HG02981 (cell line): ENCODE measurements around the gene CAMTA2.

ENCODE experiments used
- ATAC-seq: cut with Tn5 transposase; IDR thresholded peaks from one replicate; pipeline ENCODE4 v1.9.1; 2021; ENCODE audit warnings: mild to moderate bottlenecking, moderate library complexity; ENCODE audit not compliant: unreplicated experiment

The CAMTA2 gene

DNA sequence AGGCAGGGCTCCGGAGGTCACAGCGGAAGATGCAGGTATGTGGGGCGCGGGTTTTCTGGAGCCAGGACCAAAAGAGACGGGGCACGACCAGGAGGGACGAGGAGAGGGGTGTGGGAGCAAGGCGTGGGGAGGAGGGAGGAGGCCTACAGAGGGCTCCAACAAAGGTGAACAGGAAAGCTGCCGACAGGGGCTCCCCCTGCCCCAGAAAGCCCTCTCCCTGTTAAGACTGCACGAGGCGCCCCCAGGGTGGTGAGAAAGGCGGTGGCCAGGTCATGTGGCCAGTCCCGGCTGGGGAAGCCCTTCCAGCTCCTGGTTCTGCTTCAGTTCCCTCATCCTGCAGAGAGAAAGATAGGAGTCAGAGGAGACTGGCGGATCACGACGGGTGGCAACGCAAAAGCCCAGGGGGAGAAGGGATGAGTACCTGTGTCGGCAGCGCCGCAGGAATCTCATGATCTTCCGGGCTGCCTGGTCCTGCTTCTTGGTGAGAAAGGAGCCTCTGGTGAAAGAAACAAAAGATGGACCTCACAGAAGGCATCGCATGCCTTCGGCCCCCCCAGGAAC, 18.9 kb downstream of the CAMTA2 start:
- no peak for ATAC-seq

DNA sequence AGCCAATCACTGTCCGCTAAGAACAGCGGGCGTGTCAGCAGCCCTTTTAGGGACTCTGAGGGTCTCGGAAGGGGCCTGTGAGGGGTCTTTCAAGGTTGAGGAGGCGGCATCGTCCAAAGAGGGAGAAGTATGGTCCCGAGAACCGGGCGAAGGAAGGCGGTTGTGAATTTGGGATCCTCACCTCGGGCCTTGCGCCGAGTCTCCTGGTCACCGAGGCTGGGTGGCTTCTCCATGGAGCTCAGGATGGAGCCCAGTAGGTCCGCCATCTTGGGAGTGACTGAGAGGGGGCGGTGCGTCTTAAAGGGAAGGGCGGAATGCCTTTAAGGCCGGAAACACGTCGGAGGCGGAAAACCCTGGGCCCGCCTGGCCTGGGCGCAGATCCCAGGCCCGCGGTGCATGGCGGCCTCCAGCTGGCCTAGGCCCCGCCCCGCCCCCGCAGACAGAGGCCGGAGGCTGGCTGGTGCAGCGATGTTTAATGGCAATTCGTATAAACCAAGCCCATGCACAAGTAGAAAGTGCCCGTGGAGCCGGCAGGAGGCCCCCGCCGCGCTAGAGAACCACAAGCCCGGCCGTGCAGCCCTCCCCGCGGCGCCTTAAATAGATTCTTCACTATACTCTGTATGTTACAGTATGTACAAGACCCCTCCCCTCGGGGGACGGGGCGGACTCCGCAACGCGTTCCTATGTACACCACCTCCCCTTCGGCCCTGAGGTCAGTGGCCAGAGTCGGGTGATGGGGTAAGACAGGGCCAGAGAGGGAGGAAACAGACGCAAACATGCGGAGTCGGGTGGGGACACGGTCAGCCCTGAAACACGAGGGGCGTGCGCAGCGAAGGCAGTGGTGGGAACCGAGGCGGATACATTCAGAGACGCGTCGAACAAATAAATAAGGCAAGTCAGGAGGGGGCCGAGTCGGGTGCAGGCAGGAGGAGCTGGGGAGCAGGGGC, 19.7 kb downstream of the CAMTA2 start, which contains the start of gene SPAG7:
Gene SPAG7, minus strand, starts transcription at position 279 of the 947 bp plus-strand sequence. Its CDS starts 13 bp downstream, at position 266.
- peak; percentile 51 for ATAC-seq

DNA sequence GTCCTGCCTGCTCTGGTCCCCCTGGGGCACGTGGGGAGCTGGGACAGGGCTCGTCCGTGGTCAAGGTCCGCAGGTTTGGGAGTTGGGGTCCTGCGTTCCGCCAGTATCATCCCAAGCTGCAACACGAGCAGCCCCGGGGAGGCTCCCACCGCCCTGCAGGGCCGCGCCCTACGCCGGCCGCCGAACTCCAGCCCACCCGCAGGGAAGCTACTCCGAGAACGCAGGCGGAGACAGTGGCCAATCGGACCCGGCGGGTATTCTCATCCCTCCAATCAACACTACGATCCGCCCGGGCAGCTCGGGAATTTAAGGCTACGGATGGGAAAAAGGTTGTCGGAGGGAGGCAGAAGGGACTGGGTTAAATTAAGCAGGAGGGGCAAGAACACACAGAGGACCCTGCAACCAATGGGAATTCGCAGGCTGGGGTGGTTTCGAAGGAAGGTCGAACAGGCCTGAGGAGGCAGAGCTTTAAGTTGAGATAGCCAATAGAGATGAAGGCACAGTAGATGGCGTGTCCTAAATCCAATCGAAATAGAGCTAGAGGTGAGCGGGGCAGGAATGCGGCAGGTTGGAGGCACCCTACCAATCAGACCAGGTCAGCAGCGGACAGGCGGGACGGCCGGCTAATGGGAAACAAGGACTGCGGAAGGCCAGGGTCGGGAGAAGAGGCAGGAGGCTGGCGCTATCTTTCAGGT, 20.5 kb downstream of the CAMTA2 start:
- ATAC-seq, result peak; percentile 85

DNA sequence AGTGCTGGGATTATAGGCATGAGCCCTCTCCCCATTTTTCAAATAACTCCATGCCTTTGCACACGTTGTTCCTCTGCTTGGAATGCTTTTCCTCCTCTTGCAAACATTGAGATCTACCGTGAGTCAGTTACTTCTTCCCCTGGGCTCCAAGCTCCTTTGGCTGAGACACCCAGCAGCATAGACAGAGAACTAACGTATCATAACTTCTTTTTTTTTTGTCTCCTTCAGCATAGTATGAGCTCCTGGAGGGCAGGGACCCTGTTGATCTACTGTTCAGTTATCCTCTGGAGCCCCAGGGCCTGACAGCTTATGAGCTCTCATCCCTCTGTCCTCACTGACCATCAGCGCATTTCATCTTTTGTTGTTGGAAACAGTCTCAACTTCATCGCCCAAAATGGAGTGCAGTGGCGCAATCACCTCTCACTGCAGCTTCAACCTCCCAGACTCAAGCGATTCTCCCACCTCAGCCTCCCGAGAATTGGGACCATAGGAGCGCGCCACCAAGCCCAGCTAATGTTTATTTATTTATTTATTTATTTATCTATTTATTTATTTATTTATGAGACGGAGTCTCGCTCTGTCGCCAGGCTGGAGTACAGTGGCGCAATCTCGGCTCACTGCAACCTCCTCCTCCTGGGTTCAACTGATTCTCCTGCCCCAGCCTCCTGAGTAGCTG, 22.0 kb downstream of the CAMTA2 start:
- ATAC-seq, result no peak

DNA sequence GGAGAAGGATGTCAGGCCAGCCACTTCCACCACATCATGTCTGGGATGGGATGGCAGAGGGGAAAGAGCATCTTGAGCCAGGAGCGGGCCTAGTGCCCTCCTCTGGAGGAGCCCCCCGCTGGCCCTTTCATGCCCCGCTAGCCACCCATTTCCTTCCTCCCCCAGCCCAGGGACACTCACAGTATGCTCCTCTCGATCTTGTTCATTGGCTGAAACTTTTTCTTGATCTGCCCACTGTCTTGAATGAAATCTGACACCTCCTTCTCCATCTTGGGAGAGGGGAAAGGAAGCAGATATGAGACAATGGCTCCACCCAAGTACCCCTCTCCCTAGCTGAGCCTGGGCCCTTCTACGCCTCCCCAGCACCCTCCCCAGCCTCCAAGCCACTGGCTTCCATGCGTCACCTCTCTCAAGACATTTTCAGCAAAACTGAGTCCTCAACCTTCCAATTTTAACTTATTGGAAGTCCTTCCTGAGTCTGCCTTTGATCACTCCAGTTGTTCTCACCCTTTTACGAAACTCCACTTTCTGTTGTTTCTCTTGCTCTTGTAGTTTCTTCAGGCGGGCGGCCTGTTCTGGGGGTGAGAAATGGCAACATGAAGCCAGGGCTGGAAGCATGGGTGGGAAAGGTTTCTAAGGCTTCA, 27.1 kb downstream of the CAMTA2 start:
- ATAC-seq, result no peak

DNA sequence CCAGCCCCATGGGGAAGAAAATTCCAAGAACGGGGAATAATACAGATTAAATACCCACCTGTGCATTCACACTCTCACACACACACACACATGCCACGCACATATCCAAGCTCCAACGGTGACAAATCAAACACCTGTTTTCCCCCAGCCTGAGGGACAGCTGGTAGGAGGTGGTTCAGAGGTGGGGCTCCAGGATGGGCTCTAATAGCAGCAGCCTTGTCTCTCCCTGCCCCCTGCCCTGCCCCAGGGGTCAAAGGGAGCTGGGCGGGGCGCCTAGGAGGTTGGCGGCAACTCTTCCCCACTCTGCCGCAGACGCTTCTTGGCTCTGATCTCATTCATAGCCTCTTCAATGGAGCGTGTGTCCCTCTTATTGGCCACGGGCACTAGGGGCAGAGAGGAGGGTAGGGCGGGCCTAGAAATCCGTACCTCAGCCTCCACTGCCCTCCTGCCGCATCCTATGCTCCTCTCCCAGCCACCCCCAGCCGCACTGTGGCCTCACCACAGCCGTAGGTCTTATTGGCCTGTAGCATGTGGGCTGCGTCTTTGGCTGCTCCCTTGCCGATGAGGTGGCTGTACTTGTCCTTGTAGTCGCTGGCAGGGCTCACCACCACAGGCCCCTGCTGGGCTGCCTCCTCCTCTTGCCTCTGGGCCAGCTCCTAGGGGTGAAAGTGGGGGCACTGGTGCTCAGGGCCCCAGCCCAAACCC, 28.1 kb downstream of the CAMTA2 start:
- no peak for ATAC-seq

DNA sequence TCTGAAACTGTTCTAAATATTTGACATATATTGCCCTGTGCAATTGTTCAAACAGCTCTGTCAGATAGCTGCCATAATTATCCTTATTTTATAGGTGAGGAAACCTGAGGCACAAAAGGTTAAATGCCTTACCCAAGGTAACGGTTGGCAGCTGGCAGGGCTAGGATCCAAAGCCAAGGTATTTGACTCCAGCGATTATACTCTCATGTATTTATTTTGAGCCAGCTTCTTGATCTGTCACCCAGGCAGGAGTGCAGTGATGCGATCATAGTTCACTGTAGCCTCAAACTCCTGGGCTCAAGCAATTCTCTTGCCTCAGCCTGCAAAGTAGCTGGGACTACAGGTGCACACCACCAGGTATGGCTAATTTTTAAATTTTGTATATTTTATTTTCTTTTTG, 29.4 kb downstream of the CAMTA2 start:
- no peak for ATAC-seq

DNA sequence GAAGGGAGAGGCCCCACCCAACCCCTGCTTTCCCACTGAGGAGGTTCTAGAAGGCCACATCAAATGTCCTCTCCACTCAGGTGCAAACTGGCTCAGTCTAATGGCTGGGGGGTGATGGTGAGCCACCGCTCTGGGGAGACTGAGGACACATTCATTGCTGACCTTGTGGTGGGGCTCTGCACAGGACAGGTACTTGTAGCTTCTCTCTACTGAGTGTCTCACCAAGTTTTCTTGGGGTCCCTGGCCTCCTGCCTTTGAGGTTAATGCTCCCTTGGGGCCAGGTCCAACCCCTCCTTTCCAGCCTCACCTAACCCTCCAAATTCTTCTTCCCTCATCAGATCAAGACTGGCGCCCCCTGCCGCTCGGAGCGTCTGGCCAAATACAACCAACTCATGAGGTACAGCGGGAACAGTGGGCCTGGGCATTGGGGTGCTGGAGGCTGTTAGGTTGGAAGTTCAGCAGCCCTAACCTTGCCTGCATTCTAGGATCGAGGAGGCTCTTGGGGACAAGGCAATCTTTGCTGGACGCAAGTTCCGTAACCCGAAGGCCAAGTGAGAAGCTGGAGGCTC, 30.9 kb downstream of the CAMTA2 start:
- ATAC-seq, result no peak

DNA sequence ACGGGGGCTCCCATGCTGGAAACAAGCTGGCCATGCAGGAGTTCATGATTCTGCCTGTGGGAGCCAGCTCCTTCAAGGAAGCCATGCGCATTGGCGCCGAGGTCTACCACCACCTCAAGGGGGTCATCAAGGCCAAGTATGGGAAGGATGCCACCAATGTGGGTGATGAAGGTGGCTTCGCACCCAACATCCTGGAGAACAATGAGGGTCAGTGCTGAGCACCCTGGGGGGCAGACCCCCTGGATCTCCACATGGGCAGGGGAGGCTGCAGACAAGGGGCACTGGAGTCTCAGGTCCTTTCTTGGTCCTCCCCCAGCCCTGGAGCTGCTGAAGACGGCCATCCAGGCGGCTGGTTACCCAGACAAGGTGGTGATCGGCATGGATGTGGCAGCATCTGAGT, 32.4 kb downstream of the CAMTA2 start:
- ATAC-seq, result no peak

DNA sequence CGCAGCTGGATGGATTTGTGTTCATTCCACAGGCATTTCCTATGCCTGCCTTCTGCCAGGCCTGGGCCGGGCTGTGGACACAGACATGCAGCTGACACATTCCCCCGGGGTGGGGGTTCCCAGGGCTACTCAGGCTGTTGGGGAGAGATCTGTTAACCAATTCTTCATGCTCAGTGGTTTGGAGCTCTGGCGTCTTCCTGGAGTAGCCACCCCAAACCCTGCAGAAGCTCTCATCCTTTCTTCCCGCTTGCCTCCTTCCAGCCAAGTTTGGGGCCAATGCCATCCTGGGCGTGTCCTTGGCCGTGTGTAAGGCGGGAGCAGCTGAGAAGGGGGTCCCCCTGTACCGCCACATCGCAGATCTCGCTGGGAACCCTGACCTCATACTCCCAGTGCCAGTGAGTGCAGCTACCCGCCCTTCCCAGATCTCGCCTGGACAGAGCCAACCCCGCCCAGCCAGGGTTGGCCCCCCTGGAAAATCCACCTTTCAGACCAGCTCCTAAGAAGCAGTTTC, 34.0 kb downstream of the CAMTA2 start:
- ATAC-seq, result no peak

DNA sequence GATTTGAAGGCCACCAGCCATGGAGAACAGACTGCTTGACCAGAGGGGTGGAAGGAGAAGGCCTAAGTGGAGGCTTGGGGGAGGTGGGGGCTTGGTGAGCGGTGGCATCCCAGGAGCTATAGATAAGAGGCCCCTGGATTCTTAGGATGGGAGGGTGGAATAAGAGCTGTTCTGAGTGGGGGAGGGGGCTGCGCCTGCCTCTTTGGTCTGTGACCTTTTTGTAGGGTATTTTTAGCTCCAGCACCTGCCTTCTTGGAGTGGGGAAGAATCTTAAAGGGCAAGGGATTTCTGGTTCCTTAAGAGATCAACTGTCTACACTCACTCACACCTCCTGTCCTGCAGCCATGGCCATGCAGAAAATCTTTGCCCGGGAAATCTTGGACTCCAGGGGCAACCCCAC, 36.0 kb downstream of the CAMTA2 start:
- ATAC-seq, result no peak

DNA sequence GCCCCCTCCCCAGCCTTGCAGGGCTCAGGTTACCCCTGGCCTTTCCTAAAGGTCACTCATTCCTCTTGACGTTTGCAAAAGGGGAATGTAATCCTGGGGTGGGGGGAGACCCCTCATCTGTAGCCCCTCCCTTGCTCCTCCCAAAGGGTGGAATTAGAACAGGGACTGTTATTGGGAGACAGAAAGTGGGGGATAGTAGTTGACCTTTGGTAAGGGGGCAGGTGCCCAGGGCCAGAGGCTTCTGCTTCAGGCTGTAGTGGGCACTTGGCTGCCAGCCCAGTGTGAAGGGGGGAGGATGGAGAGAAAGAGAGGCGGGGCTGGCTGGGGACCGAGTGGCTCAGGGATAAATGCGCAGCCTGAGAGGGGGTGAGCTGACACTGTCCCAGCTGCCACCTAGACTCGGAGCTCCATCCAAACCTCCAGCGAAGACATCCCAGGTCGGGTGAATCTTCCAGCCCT, 36.7 kb downstream of the CAMTA2 start, which contains the start of gene ENO3:
Gene ENO3, plus strand, starts transcription at position 374 of the 459 bp plus-strand sequence. CDS start 711 bp downstream, outside the sequence.
- ATAC-seq, result no peak

DNA sequence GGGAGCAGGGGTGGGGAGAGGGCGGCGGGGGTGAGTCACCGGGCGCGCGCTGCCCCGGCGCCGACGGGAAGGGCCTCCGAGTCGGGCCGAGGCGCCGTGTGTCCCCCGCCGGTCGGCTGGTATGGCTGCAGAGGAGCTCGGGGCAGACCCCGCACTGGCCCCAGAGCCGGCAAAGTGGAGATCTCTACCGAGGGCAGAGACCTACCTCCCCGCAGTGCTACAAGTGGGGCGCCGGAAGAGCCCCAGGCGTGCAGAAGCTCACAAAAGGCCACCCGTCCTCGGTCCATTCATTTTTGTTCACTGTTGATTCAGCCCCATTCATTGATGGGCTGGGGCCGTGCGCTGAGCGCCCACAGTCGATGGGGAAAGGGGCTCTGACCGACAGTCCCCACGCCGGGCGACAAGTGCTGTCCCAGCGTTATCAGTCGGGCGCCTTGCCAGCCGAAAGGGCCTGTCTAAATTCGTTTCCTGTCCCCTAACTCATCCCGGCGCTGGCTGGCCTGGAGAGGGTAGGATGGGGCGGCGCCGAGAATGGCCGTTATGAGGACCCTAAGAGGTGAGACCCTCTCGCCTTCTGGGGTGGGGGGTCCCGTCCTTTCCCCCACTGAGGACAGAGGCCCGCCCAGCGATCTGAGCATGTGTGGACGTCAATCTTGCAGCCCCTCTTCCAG, 37.3 kb downstream of the CAMTA2 start:
- ATAC-seq, result no peak

DNA sequence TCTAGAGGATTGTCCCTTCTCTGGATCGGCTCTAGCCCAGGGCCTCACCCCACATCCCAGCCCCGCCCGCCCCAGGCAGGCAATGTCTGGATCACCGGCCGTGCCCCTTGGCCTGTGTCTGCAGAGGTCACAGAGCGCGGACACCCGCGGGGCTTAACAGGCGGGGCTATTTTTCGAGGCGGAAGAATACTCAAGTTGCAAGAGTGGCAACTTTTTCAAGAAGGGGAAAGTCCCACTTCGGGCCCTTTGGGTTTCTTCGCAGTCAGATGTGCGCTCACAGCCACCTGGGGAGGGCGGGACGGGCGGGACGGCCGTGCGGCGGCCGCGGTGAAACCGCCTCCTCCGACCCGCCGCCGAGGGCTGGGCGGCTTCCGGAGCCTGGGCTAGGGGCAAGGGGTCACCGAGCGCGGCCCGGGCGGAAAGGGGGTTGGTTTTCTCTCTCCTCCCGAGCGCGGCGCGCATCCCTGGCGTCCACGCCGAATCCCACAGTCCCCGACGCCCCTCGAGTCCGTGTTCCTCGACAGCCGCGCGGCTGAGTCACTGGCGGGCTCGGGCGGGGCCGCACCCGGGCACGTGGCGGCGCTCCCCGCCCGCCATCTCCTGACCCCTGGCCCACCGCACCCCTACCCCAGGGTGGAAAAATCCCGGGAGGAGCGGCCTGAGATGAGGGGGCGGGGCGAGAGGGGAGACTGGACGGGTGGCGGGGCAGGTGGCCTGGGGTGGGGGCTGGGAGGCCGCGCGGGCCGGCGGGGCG, 38.0 kb downstream of the CAMTA2 start:
- ATAC-seq, result no peak

DNA sequence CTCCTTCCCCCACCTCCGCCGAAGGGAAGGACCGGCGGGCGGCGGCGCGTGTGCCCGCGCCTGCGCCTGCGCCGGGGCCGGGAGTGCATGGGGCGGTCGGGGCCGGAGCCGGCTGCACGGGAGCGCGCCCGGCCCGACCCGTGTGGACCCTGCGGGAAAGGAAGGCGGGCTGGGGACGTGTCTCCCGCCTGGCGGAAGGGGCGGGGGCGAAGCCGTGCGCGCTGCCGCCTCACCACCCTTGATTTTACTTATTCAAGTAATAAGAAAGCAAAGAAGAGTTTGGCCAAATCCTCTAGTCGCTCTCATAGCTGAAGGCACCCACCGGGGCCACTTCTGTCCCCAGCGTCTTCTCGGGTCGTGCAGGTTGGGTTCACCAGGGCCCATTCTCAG, 38.5 kb downstream of the CAMTA2 start:
- ATAC-seq, result no peak

DNA sequence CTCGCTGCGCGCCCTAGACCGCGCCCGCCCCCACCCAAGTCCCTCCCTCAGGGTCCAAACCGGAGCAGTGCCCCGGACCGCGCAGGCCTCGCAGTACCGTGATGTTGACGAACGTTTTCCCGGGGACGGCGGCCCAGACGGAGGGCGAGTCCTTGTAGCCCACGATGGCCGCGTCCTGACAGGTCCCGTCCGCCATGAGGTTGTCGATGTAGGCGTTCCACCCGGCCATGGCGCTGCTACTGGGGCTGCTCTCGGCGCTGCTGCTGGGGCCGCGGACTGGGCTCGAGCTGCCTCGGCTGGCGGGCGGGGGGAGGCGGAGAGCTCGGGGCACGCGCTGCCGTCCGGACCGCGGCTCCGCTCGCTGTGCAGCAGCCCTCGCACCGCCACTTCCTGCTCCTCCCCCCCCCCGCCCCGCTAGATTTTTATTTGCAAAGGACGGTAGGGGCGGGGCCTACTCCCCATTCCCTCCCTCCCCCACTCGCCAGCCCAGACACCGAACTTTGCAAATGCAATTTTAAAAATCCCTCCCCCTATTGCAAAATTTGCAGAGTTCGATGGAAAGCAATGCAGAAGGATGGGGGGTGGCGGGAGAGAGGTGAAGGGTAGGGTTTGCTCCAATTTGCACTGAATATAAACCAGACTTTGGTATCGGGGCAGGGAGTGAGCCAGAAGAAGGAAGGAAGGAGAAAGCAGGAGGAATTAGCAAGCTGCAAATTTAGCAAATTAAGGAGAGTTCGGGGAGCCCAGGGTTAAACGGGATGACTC, 39.1 kb downstream of the CAMTA2 start, which contains the start of gene PFN1:
Gene PFN1, minus strand, starts transcription at position 365 of the 765 bp plus-strand sequence. Its CDS starts 136 bp downstream, at position 229.
- no peak for ATAC-seq
